SK-N-SH (cell line): ENCODE measurements around the gene PARD3. TPM values are rescaled to one million over a fixed set of nuclear protein-coding genes. Genes with fewer than 3 reads are reported as not detected.

Experiments used
- CTCF ChIA-PET: fragments of 300-600, 350-600 bp; formaldehyde crosslinking; extraction: SDS; loops from one replicate; lab custom pipeline; 2021; lab: Yijun Ruan, JAX
- POLR2A ChIA-PET: fragments of 350-600 bp; sonication (Branson Sonifier 250); formaldehyde crosslinking; extraction: SDS; loops from one replicate; lab custom pipeline; 2020; ENCODE audit warnings: antibody characterized with exemption, inconsistent platforms; lab: Yijun Ruan, JAX
- DNase-seq: peaks from one replicate; pipeline ENCODE4 v3.0.0; 2012
- H2AFZ ChIP-seq: fragments of 200-600 bp; sonication (generic); 2 replicates; pipeline ENCODE4 v1.8.1; 2016; ENCODE audit warnings: antibody characterized with exemption, mild to moderate bottlenecking, low read depth
- H3F3A ChIP-seq: fragments of 200-600 bp; sonication (generic); replicated peaks from 2 replicates; pipeline ENCODE3; 2016; ENCODE audit warnings: antibody characterized with exemption, mild to moderate bottlenecking; ENCODE audit not compliant: insufficient read depth
- H3K27ac ChIP-seq, 2 experiments: fragments of 200-500 bp in 1 of 2; fragments of 200-600 bp in 1 of 2; sonication (Bioruptor generic) in 1 of 2; sonication (generic), shearing (Covaris generic) in 1 of 2; 2 replicates each; pipeline versions ENCODE4 v1.5.1 to v1.6.1; 2014 to 2016; ENCODE audit warnings: low read depth in 2 of 2, inconsistent platforms in 1 of 2, low read length in 1 of 2, mild to moderate bottlenecking in 1 of 2, mixed read lengths in 1 of 2
- H3K27me3 ChIP-seq: fragments of 200-600 bp; sonication (generic), shearing (Covaris generic); 2 replicates; pipeline ENCODE4 v1.6.1; 2016; ENCODE audit warnings: mixed run types; ENCODE audit not compliant: insufficient read depth
- H3K36me3 ChIP-seq, 2 experiments: fragments of 200-500 bp in 1 of 2; fragments of 200-600 bp in 1 of 2; sonication (Bioruptor generic) in 1 of 2; sonication (generic) in 1 of 2; replicated peaks in 1 of 2; 2 replicates each; pipeline versions ENCODE3 to v1.5.1; 2014 to 2016; ENCODE audit warnings: low read length in 1 of 2, mild to moderate bottlenecking in 1 of 2; ENCODE audit not compliant: insufficient read depth in 2 of 2, control insufficient read depth in 1 of 2
- H3K4me1 ChIP-seq, 2 experiments: fragments of 200-500 bp in 1 of 2; fragments of 200-600 bp in 1 of 2; sonication (Bioruptor generic) in 1 of 2; sonication (generic), shearing (Covaris generic) in 1 of 2; 2 replicates each; pipeline versions ENCODE4 v1.5.1 to v1.6.1; 2014 to 2016; ENCODE audit warnings: low read depth in 1 of 2, low read length in 1 of 2, mixed run types in 1 of 2; ENCODE audit not compliant: insufficient read depth in 2 of 2, control insufficient read depth in 1 of 2
- H3K4me2 ChIP-seq: fragments of 200-600 bp; sonication (generic), shearing (Covaris generic); 2 replicates; pipeline ENCODE4 v1.6.1; 2017; ENCODE audit warnings: mixed run types
- H3K4me3 ChIP-seq, 2 experiments: fragments of 200-500 bp in 1 of 2; fragments of 200-600 bp in 1 of 2; sonication (Bioruptor generic) in 1 of 2; sonication (generic), shearing (Covaris generic) in 1 of 2; 2 replicates each; pipeline versions ENCODE4 v1.5.1 to v1.8.1; 2014 to 2016; ENCODE audit warnings: low read depth in 2 of 2, inconsistent platforms in 1 of 2, low read length in 1 of 2, mild to moderate bottlenecking in 1 of 2, mixed read lengths in 1 of 2, moderate library complexity in 1 of 2
- H3K79me2 ChIP-seq: fragments of 200-600 bp; sonication (generic); 2 replicates; pipeline ENCODE4 v1.8.1; 2017; ENCODE audit warnings: mild to moderate bottlenecking; ENCODE audit not compliant: insufficient read depth
- H3K9ac ChIP-seq: fragments of 200-600 bp; sonication (generic); 2 replicates; pipeline ENCODE4 v1.6.1; 2017; ENCODE audit warnings: mixed run types
- H3K9me2 ChIP-seq: fragments of 200-600 bp; sonication (generic); 2 replicates; pipeline ENCODE4 v1.6.1; 2017; ENCODE audit warnings: mixed run types
- H3K9me3 ChIP-seq: fragments of 200-600 bp; sonication (generic); 2 replicates; pipeline ENCODE4 v1.6.1; 2017; ENCODE audit warnings: mixed run types, mild to moderate bottlenecking, moderate library complexity
- H4K20me1 ChIP-seq: fragments of 200-600 bp; sonication (generic); 2 replicates; pipeline ENCODE4 v1.6.1; 2017; ENCODE audit warnings: mild to moderate bottlenecking, mixed run types; ENCODE audit not compliant: insufficient read depth
- CHD2 ChIP-seq: fragments of 150-350 bp; IDR thresholded peaks from 2 replicates; pipeline ENCODE4 v1.6.1; 2018; ENCODE audit warnings: low read length; ENCODE audit not compliant: partially characterized antibody
- ELF1 ChIP-seq: IDR thresholded peaks from 2 replicates; pipeline ENCODE4 v1.4.0; 2012
- FOSL2 ChIP-seq: IDR thresholded peaks from 2 replicates; pipeline ENCODE4 v1.4.0; 2012; ENCODE audit warnings: low read depth, mild to moderate bottlenecking, moderate library complexity, borderline replicate concordance
- FOXM1 ChIP-seq: IDR thresholded peaks from 2 replicates; pipeline ENCODE4 v1.4.0; 2012; ENCODE audit warnings: low read depth, mild to moderate bottlenecking
- GABPA ChIP-seq: IDR thresholded peaks from 2 replicates; pipeline ENCODE4 v1.4.0; 2012; ENCODE audit warnings: low read depth, mild to moderate bottlenecking
- GATA2 ChIP-seq: sonication (generic); formaldehyde crosslinking; IDR thresholded peaks from 2 replicates; pipeline ENCODE4 v1.5.0; 2020; ENCODE audit warnings: mild to moderate bottlenecking, missing genetic modification reagents
- JUND ChIP-seq: IDR thresholded peaks from 2 replicates; pipeline ENCODE4 v1.4.0; 2012
- MXI1 ChIP-seq: IDR thresholded peaks from 2 replicates; pipeline ENCODE4 v1.6.1; 2012; ENCODE audit warnings: mild to moderate bottlenecking, low read depth, low read length, improper control_type of control experiment
- NFIC ChIP-seq: IDR thresholded peaks from 2 replicates; pipeline ENCODE4 v1.4.0; 2012; ENCODE audit warnings: borderline replicate concordance
- POLR2AphosphoS5 ChIP-seq: IDR thresholded peaks from 2 replicates; pipeline ENCODE4 v1.6.1; 2012; ENCODE audit warnings: low read depth, low read length
- RAD21 ChIP-seq: IDR thresholded peaks from 2 replicates; pipeline ENCODE4 v1.6.1; 2012; ENCODE audit warnings: mild to moderate bottlenecking, low read length
- RCOR1 ChIP-seq: fragments of 150-350 bp; IDR thresholded peaks from 2 replicates; pipeline ENCODE4 v1.6.1; 2017; ENCODE audit warnings: antibody characterized with exemption, low read length
- RXRA ChIP-seq: IDR thresholded peaks from 2 replicates; pipeline ENCODE4 v1.4.0; 2012; ENCODE audit warnings: low read depth, mild to moderate bottlenecking, borderline replicate concordance
- SMC3 ChIP-seq: IDR thresholded peaks from 2 replicates; pipeline ENCODE4 v1.6.1; 2012; ENCODE audit warnings: low read depth, low read length, improper control_type of control experiment
- TEAD4 ChIP-seq: IDR thresholded peaks from 2 replicates; pipeline ENCODE4 v1.4.0; 2012; ENCODE audit warnings: mild to moderate bottlenecking, borderline replicate concordance; ENCODE audit not compliant: insufficient read depth
- WGBS: methylation state at CpG from one replicate; pipeline ENCODE4 v1.1.6; 2017; ENCODE audit warnings: low lambda C conversion rate; 5-methylcytosine and 5-hydroxymethylcytosine counted together
- polyA plus RNA-seq, 3 experiments: library from polyadenylated mRNA; depleted of rRNA; stranded (reverse); fragments of >200 nt; gene quantifications; 2 replicates each; pipeline ENCODE4 v1.2.3, GENCODE V29; 2012
- TF ChIP-seq, protein P1 (sequence below): IDR thresholded peaks from 2 replicates; pipeline ENCODE4 v1.6.1; 2012; ENCODE audit warnings: mild to moderate bottlenecking, low read depth, low read length, moderate library complexity
- TF ChIP-seq, protein P2 (sequence below): IDR thresholded peaks from 2 replicates; pipeline ENCODE4 v1.4.0; 2012; ENCODE audit warnings: low read depth, borderline replicate concordance
- TF ChIP-seq, protein P3 (sequence below): IDR thresholded peaks from 2 replicates; pipeline ENCODE4; 2012
- TF ChIP-seq, protein P4 (sequence below): IDR thresholded peaks from 2 replicates; pipeline ENCODE4 v1.4.0; 2012; ENCODE audit warnings: low read depth
- TF ChIP-seq, protein P5 (sequence below): fragments of 150-350 bp; IDR thresholded peaks from 2 replicates; pipeline ENCODE4 v1.6.1; 2017; ENCODE audit warnings: antibody characterized with exemption, low read length, low read depth, borderline replicate concordance
- TF ChIP-seq, protein P6 (sequence below): fragments of 200-600 bp; sonication (generic); IDR thresholded peaks from 2 replicates; pipeline ENCODE4 v1.6.1; 2017; ENCODE audit warnings: antibody characterized with exemption, mild to moderate bottlenecking, moderate library complexity

The PARD3 gene
- polyA plus RNA-seq, 1 of the 3 experiments (the other 2 are of a cell fraction): 29.4 TPM

DNA sequence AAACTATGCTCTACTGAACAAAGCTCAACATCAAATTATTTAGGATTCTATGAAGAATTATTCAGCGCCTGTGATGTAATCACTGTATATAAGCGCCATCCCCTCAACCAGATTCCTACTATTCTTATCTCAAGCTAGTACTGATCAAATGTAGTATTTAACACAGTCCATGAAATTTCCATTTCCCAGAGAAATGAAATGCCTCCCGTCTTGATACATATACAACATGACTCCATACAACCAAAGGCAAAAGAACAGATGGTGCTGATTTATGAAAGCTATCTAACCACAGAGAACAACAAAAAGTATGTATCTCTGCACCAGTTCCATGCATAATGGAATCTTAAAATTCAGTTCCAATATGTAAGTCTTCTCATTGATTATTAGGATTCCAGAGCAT, 406.1 kb downstream of the PARD3 start:
- Histone ChIP-seq H4K20me1 (no peaks in the 10 kb centered on the region), H3K4me1 (peaks cover 4 to 22% of the 10 kb centered on the region in 2 experiments; a peak in 3 of 4 replicates), H3K36me3 (no peaks in the 10 kb centered on the region), H3K4me3 (no peak overlapping the region), H3F3A (peaks cover 18% of the 10 kb centered on the region), H3K9ac (no peak overlapping the region), H3K27me3 (no peaks in the 10 kb centered on the region), H2AFZ (no peak overlapping the region), H3K79me2 (peaks cover 6% of the 10 kb centered on the region; the same call in 1 of the 2 replicates), H3K4me2 (no peak overlapping the region), H3K9me3 (no peaks in the 10 kb centered on the region)
- CTCF ChIA-PET: interaction anchor here (1.4 kb wide), 1 partner anchor 230 kb away, joined by 5 read pairs; no protein-coding TSS in a partner anchor
- no peak for DNase-seq
- WGBS: 90% methylated on average over 3 of the region's 3 CpGs
- TF ChIP-seq CHD2: no peak
- TF ChIP-seq, protein P1, sequence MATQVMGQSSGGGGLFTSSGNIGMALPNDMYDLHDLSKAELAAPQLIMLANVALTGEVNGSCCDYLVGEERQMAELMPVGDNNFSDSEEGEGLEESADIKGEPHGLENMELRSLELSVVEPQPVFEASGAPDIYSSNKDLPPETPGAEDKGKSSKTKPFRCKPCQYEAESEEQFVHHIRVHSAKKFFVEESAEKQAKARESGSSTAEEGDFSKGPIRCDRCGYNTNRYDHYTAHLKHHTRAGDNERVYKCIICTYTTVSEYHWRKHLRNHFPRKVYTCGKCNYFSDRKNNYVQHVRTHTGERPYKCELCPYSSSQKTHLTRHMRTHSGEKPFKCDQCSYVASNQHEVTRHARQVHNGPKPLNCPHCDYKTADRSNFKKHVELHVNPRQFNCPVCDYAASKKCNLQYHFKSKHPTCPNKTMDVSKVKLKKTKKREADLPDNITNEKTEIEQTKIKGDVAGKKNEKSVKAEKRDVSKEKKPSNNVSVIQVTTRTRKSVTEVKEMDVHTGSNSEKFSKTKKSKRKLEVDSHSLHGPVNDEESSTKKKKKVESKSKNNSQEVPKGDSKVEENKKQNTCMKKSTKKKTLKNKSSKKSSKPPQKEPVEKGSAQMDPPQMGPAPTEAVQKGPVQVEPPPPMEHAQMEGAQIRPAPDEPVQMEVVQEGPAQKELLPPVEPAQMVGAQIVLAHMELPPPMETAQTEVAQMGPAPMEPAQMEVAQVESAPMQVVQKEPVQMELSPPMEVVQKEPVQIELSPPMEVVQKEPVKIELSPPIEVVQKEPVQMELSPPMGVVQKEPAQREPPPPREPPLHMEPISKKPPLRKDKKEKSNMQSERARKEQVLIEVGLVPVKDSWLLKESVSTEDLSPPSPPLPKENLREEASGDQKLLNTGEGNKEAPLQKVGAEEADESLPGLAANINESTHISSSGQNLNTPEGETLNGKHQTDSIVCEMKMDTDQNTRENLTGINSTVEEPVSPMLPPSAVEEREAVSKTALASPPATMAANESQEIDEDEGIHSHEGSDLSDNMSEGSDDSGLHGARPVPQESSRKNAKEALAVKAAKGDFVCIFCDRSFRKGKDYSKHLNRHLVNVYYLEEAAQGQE: no peak
- no peak for TF ChIP-seq GABPA
- TF ChIP-seq, protein P2, sequence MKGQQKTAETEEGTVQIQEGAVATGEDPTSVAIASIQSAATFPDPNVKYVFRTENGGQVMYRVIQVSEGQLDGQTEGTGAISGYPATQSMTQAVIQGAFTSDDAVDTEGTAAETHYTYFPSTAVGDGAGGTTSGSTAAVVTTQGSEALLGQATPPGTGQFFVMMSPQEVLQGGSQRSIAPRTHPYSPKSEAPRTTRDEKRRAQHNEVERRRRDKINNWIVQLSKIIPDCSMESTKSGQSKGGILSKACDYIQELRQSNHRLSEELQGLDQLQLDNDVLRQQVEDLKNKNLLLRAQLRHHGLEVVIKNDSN: no peak
- TF ChIP-seq, protein P3, sequence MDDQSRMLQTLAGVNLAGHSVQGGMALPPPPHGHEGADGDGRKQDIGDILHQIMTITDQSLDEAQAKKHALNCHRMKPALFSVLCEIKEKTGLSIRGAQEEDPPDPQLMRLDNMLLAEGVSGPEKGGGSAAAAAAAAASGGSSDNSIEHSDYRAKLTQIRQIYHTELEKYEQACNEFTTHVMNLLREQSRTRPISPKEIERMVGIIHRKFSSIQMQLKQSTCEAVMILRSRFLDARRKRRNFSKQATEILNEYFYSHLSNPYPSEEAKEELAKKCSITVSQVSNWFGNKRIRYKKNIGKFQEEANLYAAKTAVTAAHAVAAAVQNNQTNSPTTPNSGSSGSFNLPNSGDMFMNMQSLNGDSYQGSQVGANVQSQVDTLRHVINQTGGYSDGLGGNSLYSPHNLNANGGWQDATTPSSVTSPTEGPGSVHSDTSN: no peak
- TF ChIP-seq SMC3: no peak
- TF ChIP-seq, protein P4, sequence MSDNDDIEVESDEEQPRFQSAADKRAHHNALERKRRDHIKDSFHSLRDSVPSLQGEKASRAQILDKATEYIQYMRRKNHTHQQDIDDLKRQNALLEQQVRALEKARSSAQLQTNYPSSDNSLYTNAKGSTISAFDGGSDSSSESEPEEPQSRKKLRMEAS: no peak
- TF ChIP-seq POLR2AphosphoS5: no peak
- no peak for TF ChIP-seq JUND
- no peak for TF ChIP-seq ELF1
- no peak for TF ChIP-seq TEAD4
- no peak for TF ChIP-seq RAD21
- TF ChIP-seq, all 33 proteins: peak for 0
- Histone ChIP-seq H3K9me2 (no peaks in the 10 kb centered on the region), H3K27ac (no peak overlapping the region)
- POLR2A ChIA-PET: no interaction called here

DNA sequence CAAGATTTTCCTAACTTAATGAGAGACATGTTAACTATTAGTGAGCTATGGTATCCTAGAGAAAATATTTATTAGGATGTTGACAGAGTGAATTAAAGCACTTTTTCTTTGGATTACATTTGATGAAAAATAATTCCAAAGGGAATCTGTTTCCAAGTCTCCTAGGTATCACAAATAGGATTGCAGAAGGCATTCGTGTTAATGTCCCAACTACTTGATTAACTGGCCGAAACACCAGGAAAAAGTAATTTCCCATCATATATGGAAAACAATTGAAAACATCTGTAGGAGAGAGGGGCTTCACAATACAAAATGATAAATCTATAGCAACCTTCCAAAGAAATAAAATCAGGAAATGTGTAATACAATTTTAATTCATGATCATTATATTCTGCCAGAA, 406.7 kb downstream of the PARD3 start:
- no peaks in the 10 kb centered on the region for H4K20me1 ChIP-seq
- H3K9me2 ChIP-seq: no peaks in the 10 kb centered on the region
- peaks cover 6% of the 10 kb centered on the region; the same call in 1 of the 2 replicates for H3K79me2 ChIP-seq
- H3K36me3 ChIP-seq: no peaks in the 10 kb centered on the region
- WGBS: 85% methylated on average over 2 of the region's 2 CpGs
- H3K9me3 ChIP-seq: no peaks in the 10 kb centered on the region
- no peak for DNase-seq
- no peak overlapping the region for H3K27ac ChIP-seq
- no peak overlapping the region for H2AFZ ChIP-seq
- no peak overlapping the region for H3K4me2 ChIP-seq
- CTCF ChIA-PET: interaction anchor here (1.4 kb wide), 1 partner anchor 230 kb away, joined by 5 read pairs; no protein-coding TSS in a partner anchor
- H3K27me3 ChIP-seq: no peaks in the 10 kb centered on the region
- H3F3A ChIP-seq: peaks cover 18% of the 10 kb centered on the region
- H3K9ac ChIP-seq: no peak overlapping the region
- POLR2A ChIA-PET: no interaction called here
- no peak overlapping the region for H3K4me3 ChIP-seq
- peaks cover 4 to 22% of the 10 kb centered on the region in 2 experiments; a peak in 3 of 4 replicates for H3K4me1 ChIP-seq
- no peak for TF ChIP-seq RCOR1
- TF ChIP-seq FOSL2: no peak
- no peak for TF ChIP-seq GATA2 (CRISPR knock-in tag)
- TF ChIP-seq MXI1: no peak
- TF ChIP-seq, protein P5, sequence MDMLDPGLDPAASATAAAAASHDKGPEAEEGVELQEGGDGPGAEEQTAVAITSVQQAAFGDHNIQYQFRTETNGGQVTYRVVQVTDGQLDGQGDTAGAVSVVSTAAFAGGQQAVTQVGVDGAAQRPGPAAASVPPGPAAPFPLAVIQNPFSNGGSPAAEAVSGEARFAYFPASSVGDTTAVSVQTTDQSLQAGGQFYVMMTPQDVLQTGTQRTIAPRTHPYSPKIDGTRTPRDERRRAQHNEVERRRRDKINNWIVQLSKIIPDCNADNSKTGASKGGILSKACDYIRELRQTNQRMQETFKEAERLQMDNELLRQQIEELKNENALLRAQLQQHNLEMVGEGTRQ: no peak
- TF ChIP-seq NFIC: no peak
- no peak for TF ChIP-seq ELF1
- TF ChIP-seq FOXM1: no peak
- no peak for TF ChIP-seq JUND
- TF ChIP-seq, protein P6, sequence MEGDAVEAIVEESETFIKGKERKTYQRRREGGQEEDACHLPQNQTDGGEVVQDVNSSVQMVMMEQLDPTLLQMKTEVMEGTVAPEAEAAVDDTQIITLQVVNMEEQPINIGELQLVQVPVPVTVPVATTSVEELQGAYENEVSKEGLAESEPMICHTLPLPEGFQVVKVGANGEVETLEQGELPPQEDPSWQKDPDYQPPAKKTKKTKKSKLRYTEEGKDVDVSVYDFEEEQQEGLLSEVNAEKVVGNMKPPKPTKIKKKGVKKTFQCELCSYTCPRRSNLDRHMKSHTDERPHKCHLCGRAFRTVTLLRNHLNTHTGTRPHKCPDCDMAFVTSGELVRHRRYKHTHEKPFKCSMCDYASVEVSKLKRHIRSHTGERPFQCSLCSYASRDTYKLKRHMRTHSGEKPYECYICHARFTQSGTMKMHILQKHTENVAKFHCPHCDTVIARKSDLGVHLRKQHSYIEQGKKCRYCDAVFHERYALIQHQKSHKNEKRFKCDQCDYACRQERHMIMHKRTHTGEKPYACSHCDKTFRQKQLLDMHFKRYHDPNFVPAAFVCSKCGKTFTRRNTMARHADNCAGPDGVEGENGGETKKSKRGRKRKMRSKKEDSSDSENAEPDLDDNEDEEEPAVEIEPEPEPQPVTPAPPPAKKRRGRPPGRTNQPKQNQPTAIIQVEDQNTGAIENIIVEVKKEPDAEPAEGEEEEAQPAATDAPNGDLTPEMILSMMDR: no peak
- TF ChIP-seq RAD21: no peak
- TF ChIP-seq RXRA: no peak
